Dermis blood vessel endothelial cell (primary cell): Measurements from ENCODE around the gene GFAP. TPM values are rescaled to one million over a fixed set of nuclear protein-coding genes. Genes with fewer than 3 reads are reported as not detected.

ENCODE experiments used
- DNase-seq: peaks from one replicate; pipeline ENCODE4 v3.0.0; 2010
- total RNA-seq: library from RNA; depleted of rRNA; stranded (reverse); fragments of >200 nt; gene quantifications from 2 replicates; pipeline ENCODE4 v1.2.3, GENCODE V29; 2014

The GFAP gene
- total RNA-seq, 1 donor from 2014 or later, result 0.51 TPM

DNA sequence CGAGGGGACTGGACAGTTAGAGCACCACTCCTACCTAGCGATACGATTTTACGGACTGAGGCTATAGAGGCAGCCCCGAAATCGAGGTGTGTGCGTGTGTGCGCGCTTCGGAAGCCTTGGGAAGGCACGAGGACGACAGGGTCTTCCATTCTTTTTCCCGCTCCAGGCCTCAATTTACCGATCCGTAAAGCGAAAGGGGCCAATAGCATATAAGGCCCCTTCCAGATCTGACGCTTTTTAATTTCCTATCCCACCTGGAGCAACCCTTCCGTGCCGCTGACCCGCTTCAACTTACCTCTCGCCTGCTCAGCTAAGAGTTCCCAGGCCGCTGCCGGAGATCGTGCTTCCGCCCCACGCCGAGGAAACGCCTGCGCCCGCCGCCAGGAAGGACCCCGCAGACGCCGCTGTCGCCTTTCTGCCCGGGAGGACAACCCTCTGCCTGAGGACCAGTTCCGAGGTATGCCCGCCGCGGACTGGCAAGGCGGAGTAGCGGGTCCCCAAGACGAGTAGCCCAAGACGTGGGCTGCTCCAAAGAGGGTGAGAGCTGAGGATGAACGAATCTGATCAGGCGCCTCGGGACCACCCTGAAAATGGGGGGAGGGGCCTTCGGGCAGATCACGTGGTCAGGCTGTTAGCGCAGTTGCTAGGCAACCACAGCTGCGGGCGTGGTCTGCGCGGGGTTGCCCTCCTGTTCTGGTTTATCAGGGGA lies 16.1 kb downstream of the GFAP start, which contains the start of gene EFTUD2:
EFTUD2 (minus strand) TSS at position 372 of the 709 bp plus-strand sequence. CDS start 4,924 bp downstream, outside the sequence.
- peak; percentile 94 for DNase-seq

- peak; percentile 61 for DNase-seq
These were observed 16.6 kb downstream of the GFAP start for GRCh38 chr17:44898768-44899073.

DNA sequence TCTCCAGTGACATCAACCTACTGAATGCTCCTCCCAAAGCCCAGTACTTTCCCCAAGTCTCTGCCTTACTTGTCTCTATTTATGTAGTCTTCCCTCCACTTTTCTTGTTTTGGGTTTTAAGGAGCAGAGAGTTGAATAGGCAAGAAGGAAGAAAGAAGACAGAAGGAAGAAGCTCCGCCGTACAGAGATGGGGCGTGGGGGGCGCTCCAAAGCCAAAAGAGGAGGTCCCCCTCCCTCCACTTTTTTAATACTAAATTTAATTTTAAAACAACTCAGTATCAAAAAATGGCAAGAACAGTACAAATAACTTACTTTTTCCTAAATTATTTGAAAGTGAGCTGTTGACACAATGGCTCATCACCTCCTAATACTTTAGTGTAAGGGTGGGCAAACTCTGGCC lies 20.7 kb downstream of the GFAP start:
- no peak for DNase-seq

GRCh38 chr17:44892250-44892649 lies 23.1 kb downstream of the GFAP start:
- no peak for DNase-seq

GRCh38 chr17:44889003-44889402 lies 26.3 kb downstream of the GFAP start:
- DNase-seq, result no peak

GRCh38 chr17:44887971-44888954 lies 27.0 kb downstream of the GFAP start:
- DNase-seq, result no peak

DNA sequence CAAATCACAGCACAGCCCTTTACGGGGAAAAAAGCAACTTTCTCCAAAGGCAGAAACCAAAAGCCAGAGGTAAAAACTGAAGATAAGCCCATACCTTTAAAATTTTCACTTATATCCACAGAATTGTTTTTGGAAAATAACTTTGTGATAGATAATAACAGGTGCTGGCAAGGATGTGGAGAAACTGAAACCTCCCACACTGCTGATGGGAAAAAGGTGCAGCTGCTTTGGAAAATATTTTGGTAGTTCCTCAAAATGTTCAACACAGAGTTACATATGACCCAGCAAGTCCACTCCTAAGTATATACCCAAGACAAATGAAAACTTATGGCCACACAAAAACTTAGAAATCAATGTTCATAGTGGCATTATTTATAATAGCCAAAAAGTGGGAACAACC lies 28.3 kb downstream of the GFAP start:
- no peak for DNase-seq

DNA sequence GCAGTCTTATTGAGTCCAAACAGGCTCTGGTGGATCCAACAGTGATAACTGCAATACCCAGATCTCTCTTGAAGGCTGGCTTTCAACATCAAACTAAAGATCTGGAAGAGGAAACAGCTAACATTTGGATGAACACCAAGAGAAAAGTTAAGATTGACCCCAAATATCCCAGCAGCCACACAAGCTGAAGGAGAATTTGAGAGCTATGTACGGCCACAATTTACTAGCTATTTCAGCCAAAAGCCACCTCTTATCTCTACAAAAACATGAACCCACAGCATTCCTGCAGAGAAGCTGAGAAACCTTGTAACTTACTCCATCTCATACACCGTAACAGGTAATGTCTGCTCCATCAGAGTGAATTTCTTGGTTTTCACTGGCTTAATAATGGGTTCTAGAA lies 30.4 kb downstream of the GFAP start:
- DNase-seq, result no peak

DNA sequence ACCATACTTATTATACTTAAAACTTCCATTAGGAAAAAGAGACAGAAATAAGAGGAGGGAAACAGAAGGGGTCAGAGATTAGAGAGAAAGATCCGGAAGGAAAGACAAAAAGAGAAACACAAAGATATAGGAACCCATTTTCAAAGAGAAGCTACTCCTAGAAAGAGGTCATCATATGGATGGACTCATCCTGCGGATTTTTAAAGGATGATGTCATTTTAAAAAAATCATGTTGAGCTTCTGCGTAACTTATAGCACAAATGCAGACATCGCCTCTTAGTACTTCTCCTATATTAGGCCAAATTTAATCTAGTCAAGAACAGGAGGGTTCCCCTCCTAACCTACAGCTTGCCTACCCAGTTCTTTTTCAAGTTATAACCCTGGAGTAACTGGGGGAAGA lies 34.2 kb downstream of the GFAP start:
- no peak for DNase-seq

DNA sequence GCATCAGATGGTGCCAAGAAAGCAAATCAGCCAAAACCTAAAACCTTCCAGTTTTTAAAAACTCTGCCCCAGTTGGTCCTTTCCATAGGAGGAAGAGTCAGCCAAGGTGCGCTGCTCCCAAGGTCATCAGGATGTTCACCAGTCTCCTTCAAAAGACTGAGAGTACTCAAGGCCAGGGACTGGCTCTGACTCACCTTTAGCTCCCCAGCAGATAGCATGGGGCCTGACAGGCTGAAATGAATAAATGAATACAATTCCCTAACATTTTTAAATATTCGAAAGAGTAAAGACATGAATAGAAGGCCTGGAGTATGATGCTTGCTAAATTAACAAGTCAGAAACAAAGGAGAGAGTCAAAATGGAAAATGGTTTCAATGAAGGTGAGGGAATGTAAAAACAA lies 35.2 kb downstream of the GFAP start:
- no peak for DNase-seq

- no peak for DNase-seq
These were observed 35.9 kb downstream of the GFAP start for GRCh38 chr17:44879376-44879775.

- peak; percentile 63 for DNase-seq
These were observed 36.6 kb downstream of the GFAP start for GRCh38 chr17:44878627-44879221.

GRCh38 chr17:44877121-44877520 lies 38.2 kb downstream of the GFAP start:
- no peak for DNase-seq

- no peak for DNase-seq
These were observed 39.5 kb downstream of the GFAP start for GRCh38 chr17:44875761-44876160.

DNA sequence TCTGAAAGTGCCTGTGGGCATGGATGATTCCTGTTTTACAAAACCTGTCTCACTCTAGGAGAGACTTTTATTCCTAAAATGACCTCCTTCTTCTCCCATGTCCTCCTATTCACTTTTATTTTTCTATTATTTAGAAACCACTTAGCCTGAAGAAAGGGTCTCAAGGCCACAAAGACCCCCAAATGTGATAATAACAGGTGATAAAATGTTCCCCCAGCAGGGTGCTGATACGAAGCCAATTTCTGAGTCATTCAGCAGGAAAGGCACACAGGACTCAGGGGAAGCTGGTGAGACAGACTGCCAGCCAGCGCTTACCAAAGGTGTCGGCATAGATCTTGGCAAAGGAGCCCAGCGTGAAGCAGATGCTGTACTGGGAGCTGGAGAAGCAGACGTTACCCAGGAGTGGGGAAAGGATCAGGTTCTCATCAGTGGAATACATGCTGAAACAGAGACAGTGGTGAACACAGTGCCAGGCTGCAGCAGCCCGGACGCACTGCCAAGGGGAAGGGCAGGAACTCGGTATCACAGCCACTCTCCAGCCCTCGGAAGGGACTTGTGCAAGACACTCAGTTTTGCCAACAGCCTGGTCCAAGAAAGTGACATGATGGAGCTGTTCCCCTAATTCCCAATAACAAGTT lies 43.0 kb downstream of the GFAP start:
- peak; percentile 61 for DNase-seq

- DNase-seq, result no peak
These were observed 43.7 kb downstream of the GFAP start for GRCh38 chr17:44871556-44871955.

GRCh38 chr17:44867841-44868240 lies 47.5 kb downstream of the GFAP start:
- no peak for DNase-seq

DNA sequence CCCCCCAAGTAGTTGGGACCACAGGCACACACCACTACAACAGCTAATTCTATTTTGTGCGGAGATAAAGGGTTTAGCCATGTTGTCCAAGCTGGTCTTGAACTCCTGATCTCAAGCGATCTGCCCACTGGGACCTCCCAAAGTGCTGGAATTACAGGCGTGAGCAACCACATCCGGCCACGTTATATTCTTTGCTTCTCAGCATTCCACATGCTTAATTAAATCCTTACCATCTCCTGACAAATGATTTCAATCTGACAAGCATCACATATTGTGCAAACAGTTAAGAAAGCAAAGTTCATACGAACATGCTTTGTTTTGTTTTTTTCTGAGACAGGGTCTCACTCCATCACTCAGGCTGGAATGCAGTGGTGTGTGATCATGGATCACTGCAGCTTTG lies 49.4 kb downstream of the GFAP start:
- no peak for DNase-seq

GRCh38 chr17:44865231-44865660 lies 50.1 kb downstream of the GFAP start:
- DNase-seq, result peak; percentile 89

- no peak for DNase-seq
These were observed 50.5 kb downstream of the GFAP start for GRCh38 chr17:44864831-44865230.

- peak; percentile 83 for DNase-seq
These were observed 52.0 kb downstream of the GFAP start for GRCh38 chr17:44863061-44863918.
